AG09319 (cell line): ENCODE measurements around the gene SLC16A14.
"Not testable (repeated sequence)": the region's sequence is repeated elsewhere in the genome, so short reads cannot be mapped to it uniquely, and the experiment has no call there.

Experiments
- DNase-seq: peaks from one replicate; pipeline ENCODE4 v3.0.0-alpha.2; 2010; ENCODE audit warnings: low read depth; ENCODE audit errors: extremely low read depth
- CTCF ChIP-seq: IDR thresholded peaks from 2 replicates; pipeline ENCODE4 v1.5.1; 2011; ENCODE audit warnings: low read depth, mild to moderate bottlenecking, inconsistent platforms, low read length, moderate library complexity

The SLC16A14 gene

GRCh38 chr2:230068651-230069055 is at the start of gene SLC16A14:
Gene SLC16A14 (minus strand): TSS chr2:230068924. CDS start chr2:230059352, 9,572 bp downstream.
- DNase-seq: no peak
- peak; percentile 30 for TF ChIP-seq CTCF

GRCh38 chr2:230106771-230107170 is 38.0 kb upstream of the SLC16A14 start:
- no peak for DNase-seq
- TF ChIP-seq CTCF: no peak

- DNase-seq: not testable (repeated sequence)
Observed at GRCh38 chr2:230101967-230102366, 33.2 kb upstream of the SLC16A14 start.

GRCh38 chr2:230097841-230098240 is 29.1 kb upstream of the SLC16A14 start:
- no peak for DNase-seq
- no peak for TF ChIP-seq CTCF

GRCh38 chr2:230097424-230097823 is 28.7 kb upstream of the SLC16A14 start:
- TF ChIP-seq CTCF: no peak
- no peak for DNase-seq

- no peak for TF ChIP-seq CTCF
- no peak for DNase-seq
Observed at GRCh38 chr2:230090967-230091366, 22.2 kb upstream of the SLC16A14 start.

- TF ChIP-seq CTCF: no peak
- no peak for DNase-seq
Observed at GRCh38 chr2:230085201-230085600, 16.5 kb upstream of the SLC16A14 start.

- DNase-seq: no peak
- TF ChIP-seq CTCF: no peak
Observed at GRCh38 chr2:230077851-230078547, 9.3 kb upstream of the SLC16A14 start.
